CD14-positive monocyte (primary cell): Measurements from ENCODE around the gene IL17D. TPM values are rescaled to one million over a fixed set of nuclear protein-coding genes. Genes with fewer than 3 reads are reported as not detected.

Experiments used
- DNase-seq, 3 donors: peaks; one replicate each; pipeline ENCODE4 v3.0.0-alpha.2; 2011 to 2022
- H2AFZ ChIP-seq: 2 replicates; pipeline ENCODE4 v1.6.0; 2012; ENCODE audit warnings: mild to moderate bottlenecking, low read depth, low read length, inconsistent platforms; ENCODE audit not compliant: insufficient read depth, poor library complexity, severe bottlenecking
- H3K27ac ChIP-seq, 2 donors: 1 replicate in 1 of 2; 2 replicates in 1 of 2; pipeline ENCODE4 v1.5.1; 2012 to 2013; ENCODE audit warnings: low read length in 2 of 2, control low read depth in 1 of 2, inconsistent platforms in 1 of 2, low read depth in 1 of 2, mild to moderate bottlenecking in 1 of 2
- H3K27me3 ChIP-seq, 2 donors: one replicate each; pipeline versions ENCODE4 v1.6.0 to v1.6.1; 2011 to 2013; ENCODE audit warnings: low read length in 2 of 2; ENCODE audit not compliant: control insufficient read depth in 2 of 2, insufficient read depth in 2 of 2
- H3K36me3 ChIP-seq, 2 donors: replicated peaks in 1 of 2; 1 replicate in 1 of 2; 2 replicates in 1 of 2; pipeline versions ENCODE4 v1.5.1 to v1.6.1; 2012 to 2013; ENCODE audit warnings: low read length in 2 of 2, control low read depth in 1 of 2, inconsistent platforms in 1 of 2, mild to moderate bottlenecking in 1 of 2; ENCODE audit not compliant: insufficient read depth in 2 of 2, control insufficient read depth in 1 of 2
- H3K4me1 ChIP-seq, 2 donors: 1 replicate in 1 of 2; 2 replicates in 1 of 2; pipeline versions ENCODE4 v1.5.1 to v1.6.1; 2012 to 2013; ENCODE audit warnings: low read length in 2 of 2, control low read depth in 1 of 2, inconsistent platforms in 1 of 2, mild to moderate bottlenecking in 1 of 2, moderate library complexity in 1 of 2; ENCODE audit not compliant: insufficient read depth in 2 of 2, control insufficient read depth in 1 of 2
- H3K4me2 ChIP-seq: replicated peaks from 2 replicates; pipeline ENCODE3; 2012; ENCODE audit warnings: low read length, moderate library complexity, mild to moderate bottlenecking; ENCODE audit not compliant: poor library complexity, severe bottlenecking; ENCODE audit errors: extremely low read depth
- H3K4me3 ChIP-seq, 3 experiments: fragments of 200-600 bp in 1 of 3; sonication (generic) in 1 of 3; replicated peaks in 1 of 3; 1 replicate in 2 of 3; 2 replicates in 1 of 3; pipeline ENCODE4 v1.5.1; 2011 to 2013; ENCODE audit warnings: low read length in 3 of 3, mild to moderate bottlenecking in 3 of 3, control low read depth in 2 of 3, low read depth in 2 of 3, inconsistent platforms in 1 of 3, moderate library complexity in 1 of 3
- H3K79me2 ChIP-seq: 2 replicates; pipeline ENCODE4 v1.6.0; 2012; ENCODE audit warnings: mild to moderate bottlenecking, control low read depth, inconsistent platforms, low read length, moderate library complexity; ENCODE audit not compliant: insufficient read depth
- H3K9ac ChIP-seq: 2 replicates; pipeline ENCODE4 v1.6.0; 2017; ENCODE audit warnings: low read length, mild to moderate bottlenecking; ENCODE audit not compliant: insufficient read depth, poor library complexity, severe bottlenecking
- H3K9me3 ChIP-seq, 2 donors: replicated peaks in 1 of 2; 1 replicate in 1 of 2; 2 replicates in 1 of 2; pipeline versions ENCODE4 v1.5.1 to v1.6.1; 2012 to 2013; ENCODE audit warnings: low read length in 2 of 2, control low read depth in 1 of 2; ENCODE audit not compliant: control insufficient read depth in 1 of 2, insufficient read depth in 1 of 2
- H4K20me1 ChIP-seq: 2 replicates; pipeline ENCODE4 v1.6.0; 2012; ENCODE audit warnings: mild to moderate bottlenecking, low read length, control low read depth, moderate library complexity; ENCODE audit not compliant: insufficient read depth
- H3K27ac Mint-ChIP-seq, 7 donors: one replicate each; pipeline ENCODE4 v1.8.0; 2020; ENCODE audit warnings: mild to moderate bottlenecking in 7 of 7, mixed read lengths in 7 of 7, moderate library complexity in 6 of 7, inconsistent platforms in 2 of 7
- H3K27me3 Mint-ChIP-seq, 3 donors: one replicate each; pipeline ENCODE4 v1.8.0; 2021 to 2022; ENCODE audit warnings: low read depth in 3 of 3, mild to moderate bottlenecking in 3 of 3, mixed read lengths in 3 of 3, moderate library complexity in 3 of 3, inconsistent platforms in 1 of 3
- H3K36me3 Mint-ChIP-seq, 2 donors: one replicate each; pipeline ENCODE4 v1.8.0; 2020; ENCODE audit warnings: mixed read lengths in 2 of 2, inconsistent platforms in 1 of 2, mild to moderate bottlenecking in 1 of 2
- H3K4me1 Mint-ChIP-seq: one replicate; pipeline ENCODE4 v1.8.0; 2020; ENCODE audit warnings: mild to moderate bottlenecking, mixed read lengths
- H3K4me3 Mint-ChIP-seq, 2 donors: one replicate each; pipeline ENCODE4 v1.8.0; 2020; ENCODE audit warnings: mild to moderate bottlenecking in 2 of 2, mixed read lengths in 2 of 2, moderate library complexity in 1 of 2
- H3K9me3 Mint-ChIP-seq, 7 donors: one replicate each; pipeline ENCODE4 v1.8.0; 2020 to 2022; ENCODE audit warnings: mixed read lengths in 7 of 7, mild to moderate bottlenecking in 6 of 7, moderate library complexity in 6 of 7, inconsistent platforms in 2 of 7
- WGBS: methylation state at CpG from one replicate; pipeline ENCODE4 v1.1.5; 2013; ENCODE audit warnings: missing lambda C conversion rate; ENCODE audit not compliant: insufficient coverage; 5-methylcytosine and 5-hydroxymethylcytosine counted together
- intact Hi-C, 2 donors: fragments of 100-400 bp; cut with micrococcal nuclease; formaldehyde crosslinking; loops; one replicate each; pipeline versions ENCODE4 v1.15.0 to v1.15.1; 2023
- polyA plus RNA-seq, 3 donors: library from polyadenylated mRNA; depleted of rRNA in 1 of 3; unstranded in 2 of 3; stranded (reverse) in 1 of 3; fragments of 300-500 nt in 2 of 3; fragments of >200 nt in 1 of 3; fragmentation: Illumina TruSeq in 2 of 3; gene quantifications; 1 replicate in 2 of 3; 2 replicates in 1 of 3; pipeline ENCODE4 v1.2.3, GENCODE V29; 2012 to 2021
- TF ChIP-seq, protein P1 (sequence below): fragments of 200-600 bp; IDR thresholded peaks from one replicate; pipeline ENCODE4 v1.8.0; 2022; ENCODE audit warnings: antibody characterized with exemption, mild to moderate bottlenecking

IL17D gene
- polyA plus RNA-seq, 3 donors: not detected

DNA sequence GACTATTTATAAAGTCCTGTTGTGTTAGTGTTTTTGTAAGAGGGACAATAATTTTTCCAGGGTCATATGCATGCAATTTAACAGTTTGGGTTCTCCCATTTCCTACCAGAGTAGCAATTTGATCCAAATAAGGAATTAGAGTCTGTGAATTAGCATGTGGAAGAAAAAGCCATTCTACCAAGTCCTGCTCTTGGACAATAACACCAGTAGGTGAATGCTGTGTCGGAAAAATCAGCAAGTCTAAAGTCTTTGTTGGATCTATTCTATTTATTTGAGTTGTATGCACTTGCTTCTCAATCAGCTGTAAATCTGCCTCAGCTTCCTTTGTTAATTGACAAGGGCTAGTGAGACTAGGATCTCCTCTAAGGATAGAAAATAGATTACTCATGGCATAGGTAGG, 21.4 kb upstream of the IL17D start:
- H3K27me3 ChIP-seq: no peaks in the 10 kb centered on the region
- H3K27ac ChIP-seq: no peak overlapping the region
- Mint-ChIP-seq H3K4me3 (no peak overlapping the region), H3K4me1 (peaks cover 7% of the 10 kb centered on the region), H3K27me3 (no peaks in the 10 kb centered on the region), H3K36me3 (no peaks in the 10 kb centered on the region), H3K9me3 (no peaks in the 10 kb centered on the region), H3K27ac (no peak overlapping the region)
- TF ChIP-seq, protein P1, sequence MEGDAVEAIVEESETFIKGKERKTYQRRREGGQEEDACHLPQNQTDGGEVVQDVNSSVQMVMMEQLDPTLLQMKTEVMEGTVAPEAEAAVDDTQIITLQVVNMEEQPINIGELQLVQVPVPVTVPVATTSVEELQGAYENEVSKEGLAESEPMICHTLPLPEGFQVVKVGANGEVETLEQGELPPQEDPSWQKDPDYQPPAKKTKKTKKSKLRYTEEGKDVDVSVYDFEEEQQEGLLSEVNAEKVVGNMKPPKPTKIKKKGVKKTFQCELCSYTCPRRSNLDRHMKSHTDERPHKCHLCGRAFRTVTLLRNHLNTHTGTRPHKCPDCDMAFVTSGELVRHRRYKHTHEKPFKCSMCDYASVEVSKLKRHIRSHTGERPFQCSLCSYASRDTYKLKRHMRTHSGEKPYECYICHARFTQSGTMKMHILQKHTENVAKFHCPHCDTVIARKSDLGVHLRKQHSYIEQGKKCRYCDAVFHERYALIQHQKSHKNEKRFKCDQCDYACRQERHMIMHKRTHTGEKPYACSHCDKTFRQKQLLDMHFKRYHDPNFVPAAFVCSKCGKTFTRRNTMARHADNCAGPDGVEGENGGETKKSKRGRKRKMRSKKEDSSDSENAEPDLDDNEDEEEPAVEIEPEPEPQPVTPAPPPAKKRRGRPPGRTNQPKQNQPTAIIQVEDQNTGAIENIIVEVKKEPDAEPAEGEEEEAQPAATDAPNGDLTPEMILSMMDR: no peak
- DNase-seq: no peak
- no peaks in the 10 kb centered on the region for H4K20me1 ChIP-seq
- H3K36me3 ChIP-seq: no peaks in the 10 kb centered on the region
- no peak overlapping the region for H3K4me2 ChIP-seq
- H3K4me3 ChIP-seq: no peak overlapping the region
- H2AFZ ChIP-seq: no peak overlapping the region
- no peaks in the 10 kb centered on the region for H3K79me2 ChIP-seq
- intact Hi-C loops: no loop called here
- H3K9me3 ChIP-seq: no peaks in the 10 kb centered on the region
- no peaks in the 10 kb centered on the region for H3K4me1 ChIP-seq
- WGBS: no CpG with 5 or more reads among the region's 1 CpG
- no peak overlapping the region for H3K9ac ChIP-seq

DNA sequence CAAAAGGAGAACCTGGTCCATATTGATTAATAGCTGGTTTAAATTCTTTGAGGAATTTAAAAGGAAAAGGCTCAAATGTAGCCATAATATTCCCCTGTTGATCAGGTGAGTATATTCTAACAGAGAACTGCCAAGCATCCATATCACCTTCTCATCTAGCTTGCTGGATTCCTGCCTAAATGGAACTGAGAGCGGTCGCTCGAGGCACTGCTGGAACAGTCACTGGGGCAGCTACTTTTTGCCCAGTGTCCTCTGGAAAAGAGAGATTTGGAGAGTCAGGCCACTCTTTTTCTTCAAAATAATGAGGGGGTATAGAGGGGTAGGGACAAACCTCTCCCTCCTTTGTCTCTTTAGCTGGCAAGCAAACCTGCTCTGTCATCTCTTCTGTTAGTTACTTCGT, 19.5 kb upstream of the IL17D start:
- H3K4me1 Mint-ChIP-seq: peaks cover 7% of the 10 kb centered on the region
- Histone ChIP-seq H2AFZ (no peak overlapping the region), H4K20me1 (no peaks in the 10 kb centered on the region), H3K27ac (no peak overlapping the region), H3K9ac (no peak overlapping the region), H3K36me3 (no peaks in the 10 kb centered on the region), H3K4me3 (no peak overlapping the region), H3K27me3 (no peaks in the 10 kb centered on the region), H3K4me1 (no peaks in the 10 kb centered on the region), H3K4me2 (no peak overlapping the region), H3K9me3 (no peaks in the 10 kb centered on the region), H3K79me2 (no peaks in the 10 kb centered on the region)
- H3K4me3 Mint-ChIP-seq: no peak overlapping the region
- H3K27me3 Mint-ChIP-seq: peaks cover 0 to 3% (median 0%) of the 10 kb centered on the region in 3 donors
- H3K36me3 Mint-ChIP-seq: no peaks in the 10 kb centered on the region
- WGBS: no CpG with 5 or more reads among the region's 4 CpGs
- no peak for DNase-seq
- H3K9me3 Mint-ChIP-seq: no peaks in the 10 kb centered on the region
- no peak overlapping the region for H3K27ac Mint-ChIP-seq
- intact Hi-C loops: no loop called here
- TF ChIP-seq, protein P1: no peak
